Body of pancreas (tissue), 4 donors: ENCODE data around the gene ASIC2.

ENCODE experiments used
- POLR2A ChIP-seq, 3 donors: fragments of 450-650 bp; IDR thresholded peaks; one replicate each; pipeline ENCODE4 v1.6.1; 2016; ENCODE audit warnings: antibody characterized with exemption in 3 of 3, mild to moderate bottlenecking in 2 of 3
- TF ChIP-seq, protein P1 (sequence below), 7 experiments: fragments of 450-650 bp in 4 of 7; fragments of 200-600 bp in 3 of 7; sonication (generic) in 3 of 7; IDR thresholded peaks; one replicate each; pipeline ENCODE4 v1.5.1; 2016 to 2019; ENCODE audit warnings: antibody characterized with exemption in 7 of 7

DNA sequence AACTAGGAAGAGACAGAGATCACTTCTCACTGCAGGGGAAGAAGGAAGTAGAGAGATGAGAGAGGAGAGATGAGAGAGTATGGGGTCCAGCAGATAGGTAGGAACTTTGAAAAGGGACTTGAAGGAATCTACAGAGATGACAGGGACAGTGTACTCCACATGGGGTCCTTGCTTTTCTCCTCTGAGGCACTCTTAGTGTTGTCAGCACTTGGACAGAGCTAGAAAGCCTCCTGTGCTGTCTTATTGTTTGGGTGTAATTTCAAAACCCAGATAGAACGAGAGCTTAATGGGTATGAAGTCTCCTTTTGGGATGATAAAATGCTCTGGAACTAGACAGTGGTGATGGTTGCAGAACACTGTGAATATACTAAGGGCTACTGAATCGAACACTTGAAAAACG lies 65.2 kb downstream of the ASIC2 start:
- TF ChIP-seq, protein P1, sequence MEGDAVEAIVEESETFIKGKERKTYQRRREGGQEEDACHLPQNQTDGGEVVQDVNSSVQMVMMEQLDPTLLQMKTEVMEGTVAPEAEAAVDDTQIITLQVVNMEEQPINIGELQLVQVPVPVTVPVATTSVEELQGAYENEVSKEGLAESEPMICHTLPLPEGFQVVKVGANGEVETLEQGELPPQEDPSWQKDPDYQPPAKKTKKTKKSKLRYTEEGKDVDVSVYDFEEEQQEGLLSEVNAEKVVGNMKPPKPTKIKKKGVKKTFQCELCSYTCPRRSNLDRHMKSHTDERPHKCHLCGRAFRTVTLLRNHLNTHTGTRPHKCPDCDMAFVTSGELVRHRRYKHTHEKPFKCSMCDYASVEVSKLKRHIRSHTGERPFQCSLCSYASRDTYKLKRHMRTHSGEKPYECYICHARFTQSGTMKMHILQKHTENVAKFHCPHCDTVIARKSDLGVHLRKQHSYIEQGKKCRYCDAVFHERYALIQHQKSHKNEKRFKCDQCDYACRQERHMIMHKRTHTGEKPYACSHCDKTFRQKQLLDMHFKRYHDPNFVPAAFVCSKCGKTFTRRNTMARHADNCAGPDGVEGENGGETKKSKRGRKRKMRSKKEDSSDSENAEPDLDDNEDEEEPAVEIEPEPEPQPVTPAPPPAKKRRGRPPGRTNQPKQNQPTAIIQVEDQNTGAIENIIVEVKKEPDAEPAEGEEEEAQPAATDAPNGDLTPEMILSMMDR (IDR thresholded peaks at IDR 0.05) = no peak
- no peak for TF ChIP-seq POLR2A (IDR thresholded peaks at IDR 0.05)
